NB4 (cell line): ENCODE measurements around the gene TXNRD3.

Source experiments
- DNase-seq: peaks from one replicate; pipeline ENCODE4 v3.0.0; 2010; ENCODE audit warnings: low read depth
- H3K4me3 ChIP-seq: one replicate; pipeline ENCODE4 v1.5.1; 2011; ENCODE audit warnings: mild to moderate bottlenecking, low read depth, low read length, moderate library complexity
- CTCF ChIP-seq: IDR thresholded peaks from one replicate; pipeline ENCODE4 v1.5.1; 2012; ENCODE audit warnings: low read depth, low read length
- MAX ChIP-seq: IDR thresholded peaks from 2 replicates; pipeline ENCODE4 v1.6.1; 2011; ENCODE audit warnings: low read depth, low read length
- MYC ChIP-seq: IDR thresholded peaks from 2 replicates; pipeline ENCODE4 v1.6.1; 2011; ENCODE audit warnings: low read depth, low read length
- POLR2A ChIP-seq: IDR thresholded peaks from 2 replicates; pipeline ENCODE4 v1.6.1; 2011; ENCODE audit warnings: mild to moderate bottlenecking; ENCODE audit not compliant: insufficient read length; ENCODE audit errors: extremely low read depth

TXNRD3 gene

GRCh38 chr3:126577261-126577660, 77.7 kb downstream of the TXNRD3 start:
- H3K4me3 ChIP-seq = no peak overlapping the region
- no peak for TF ChIP-seq CTCF
- TF ChIP-seq MAX = no peak
- TF ChIP-seq POLR2A = no peak
- no peak for TF ChIP-seq MYC
- DNase-seq = no peak

- DNase-seq = peak; percentile 64
- TF ChIP-seq MYC (no peak), POLR2A (no peak), CTCF (no peak), MAX (no peak)
- peak overlapping the region; percentile 11 for H3K4me3 ChIP-seq
Measured at GRCh38 chr3:126573492-126574117, 81.3 kb downstream of the TXNRD3 start.

- no peak for TF ChIP-seq POLR2A
- no peak for TF ChIP-seq MYC
- no peak for TF ChIP-seq CTCF
- TF ChIP-seq MAX = no peak
- no peak for DNase-seq
- H3K4me3 ChIP-seq = no peak overlapping the region
Measured at GRCh38 chr3:126571078-126571477, 83.8 kb downstream of the TXNRD3 start.

GRCh38 chr3:126570103-126570541, 84.8 kb downstream of the TXNRD3 start:
- no peak overlapping the region for H3K4me3 ChIP-seq
- DNase-seq = no peak
- TF ChIP-seq POLR2A (no peak), MAX (no peak), MYC (no peak), CTCF (no peak)

- no peak for DNase-seq
- no peak for TF ChIP-seq CTCF
- no peak overlapping the region for H3K4me3 ChIP-seq
Measured at GRCh38 chr3:126569390-126569975, 85.4 kb downstream of the TXNRD3 start.

GRCh38 chr3:126568776-126569342, 86.1 kb downstream of the TXNRD3 start:
- H3K4me3 ChIP-seq = no peak overlapping the region
- TF ChIP-seq POLR2A = no peak
- no peak for TF ChIP-seq CTCF
- TF ChIP-seq MYC = no peak
- no peak for TF ChIP-seq MAX
- DNase-seq = no peak
